HUES64 (cell line): Measurements from ENCODE around the gene ORAI1.

Experiments used
- H3K27ac ChIP-seq: 2 replicates; pipeline ENCODE4 v1.7.0; 2013; ENCODE audit warnings: low read depth, low read length, inconsistent platforms
- H3K27me3 ChIP-seq: 2 replicates; pipeline ENCODE4 v1.6.1; 2013; ENCODE audit warnings: mild to moderate bottlenecking, low read length; ENCODE audit not compliant: insufficient read depth
- H3K36me3 ChIP-seq: 2 replicates; pipeline ENCODE4 v1.6.1; 2013; ENCODE audit warnings: mild to moderate bottlenecking, low read length; ENCODE audit not compliant: insufficient read depth
- H3K4me1 ChIP-seq: 2 replicates; pipeline ENCODE4 v1.6.1; 2013; ENCODE audit warnings: mild to moderate bottlenecking, low read length, moderate library complexity; ENCODE audit not compliant: insufficient read depth
- H3K4me3 ChIP-seq: 2 replicates; pipeline ENCODE4 v1.5.1; 2013; ENCODE audit warnings: mild to moderate bottlenecking, low read length, moderate library complexity
- H3K9ac ChIP-seq: 2 replicates; pipeline ENCODE4 v1.6.1; 2013; ENCODE audit warnings: mild to moderate bottlenecking, low read depth, low read length
- H3K9me3 ChIP-seq: 2 replicates; pipeline ENCODE4 v1.6.1; 2013; ENCODE audit warnings: low read depth, low read length; ENCODE audit not compliant: insufficient read depth
- WGBS: fragments of 150-250, 120-280 bp; methylation state at CpG from one replicate; pipeline ENCODE4 v1.1.7; 2013; ENCODE audit warnings: missing lambda C conversion rate; 5-methylcytosine and 5-hydroxymethylcytosine counted together

The ORAI1 gene

DNA sequence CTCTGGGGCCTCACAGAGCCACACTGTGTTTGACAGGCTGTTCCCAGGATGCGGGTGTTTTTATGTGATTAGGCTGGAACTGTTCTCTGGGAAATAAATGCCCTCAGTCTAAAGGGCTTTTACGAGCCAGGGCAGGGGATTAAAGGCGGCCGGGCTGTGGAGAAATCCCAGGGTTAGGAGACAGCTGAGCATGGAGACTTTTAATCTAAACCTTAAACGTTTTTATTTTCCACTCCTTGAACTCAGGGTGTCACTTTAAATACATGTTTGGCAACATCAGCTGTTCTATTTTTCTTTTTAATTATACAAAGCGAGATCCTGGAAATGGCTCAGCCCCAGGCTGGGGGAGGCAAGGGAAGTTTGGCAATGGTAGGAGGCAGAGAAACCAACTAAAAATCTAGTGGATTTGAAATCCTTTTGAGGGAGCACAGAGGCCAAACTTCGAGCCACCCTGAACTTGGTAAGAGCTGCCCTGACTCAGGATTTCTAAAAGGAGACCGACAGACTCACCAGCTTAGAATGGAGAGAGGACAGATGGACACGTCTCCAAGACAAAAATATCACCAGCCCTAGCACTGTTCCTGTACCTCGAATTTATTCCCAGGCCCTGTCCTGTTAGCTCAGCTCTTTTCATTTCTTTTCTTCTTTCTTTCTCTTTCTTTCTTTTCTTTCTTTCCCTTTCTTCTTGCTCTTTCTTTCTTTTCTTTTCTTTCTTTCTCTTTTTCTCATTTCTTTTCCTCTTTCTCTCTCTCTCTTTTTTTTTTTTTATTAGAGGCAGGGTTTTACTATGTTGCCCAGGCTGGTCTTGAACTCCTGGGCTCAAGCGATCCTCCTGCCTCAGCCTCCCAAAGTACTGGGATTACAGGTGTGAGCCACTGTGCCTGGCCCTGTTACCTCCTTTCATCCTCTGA is 15.8 kb upstream of the ORAI1 start:
- H3K9ac ChIP-seq, result no peak overlapping the region
- 79% methylated on average over 11 of the region's 11 CpGs for WGBS

DNA sequence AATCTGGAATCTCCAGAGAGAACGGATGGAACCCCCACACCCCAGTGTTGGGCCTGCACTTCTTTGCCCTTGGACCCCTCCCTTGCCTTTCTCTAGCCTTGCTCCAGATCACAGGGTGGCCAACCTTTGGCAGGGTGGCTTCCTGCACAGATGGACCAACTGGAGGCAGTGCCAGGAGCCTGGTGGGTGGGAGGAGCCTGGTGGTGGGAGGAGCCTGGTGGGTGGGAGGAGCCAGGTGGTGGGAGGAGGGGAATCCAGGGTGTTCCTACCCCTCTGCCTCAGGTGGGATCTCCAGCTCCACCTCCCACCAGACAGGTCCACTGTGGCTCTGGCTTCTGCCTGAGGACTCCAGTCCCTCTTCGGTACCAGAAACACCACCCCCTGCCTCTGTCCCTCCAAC is 15.0 kb upstream of the ORAI1 start:
- Histone ChIP-seq H3K27me3 (no peaks in the 10 kb centered on the region), H3K4me3 (no peak overlapping the region), H3K36me3 (no peaks in the 10 kb centered on the region), H3K9ac (no peak overlapping the region), H3K27ac (no peak overlapping the region), H3K9me3 (no peaks in the 10 kb centered on the region), H3K4me1 (peaks cover 3% of the 10 kb centered on the region; the same call in 1 of the 2 replicates)
- 85% methylated on average over 2 of the region's 2 CpGs for WGBS

More for the DNA sequence above, 15.8 kb upstream of the ORAI1 start:
- no peaks in the 10 kb centered on the region for H3K27me3 ChIP-seq
- H3K27ac ChIP-seq, result no peak overlapping the region
- peaks cover 3% of the 10 kb centered on the region; the same call in 1 of the 2 replicates for H3K4me1 ChIP-seq
- H3K4me3 ChIP-seq, result no peak overlapping the region
- no peaks in the 10 kb centered on the region for H3K36me3 ChIP-seq
- no peaks in the 10 kb centered on the region for H3K9me3 ChIP-seq

DNA sequence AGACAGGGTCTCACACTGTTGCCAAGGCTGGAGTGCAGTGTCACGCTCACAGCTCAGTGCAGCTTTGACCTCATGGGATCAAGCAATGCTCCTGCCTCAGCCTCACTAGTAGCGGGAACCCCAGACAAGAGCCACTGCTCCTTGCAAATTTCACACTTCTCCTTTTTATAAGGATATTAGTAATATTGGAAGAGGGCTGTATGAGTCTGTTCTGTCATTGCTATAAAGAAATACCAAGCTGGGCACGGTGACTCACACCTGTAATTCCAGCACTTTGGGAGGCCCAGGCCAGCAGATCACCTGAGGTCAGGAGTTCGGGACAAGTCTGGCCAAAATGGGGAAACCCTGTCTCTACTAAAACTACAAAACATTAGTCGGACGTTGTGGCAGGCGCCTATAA is 12.9 kb upstream of the ORAI1 start:
- Histone ChIP-seq H3K9ac (no peak overlapping the region), H3K4me3 (no peak overlapping the region), H3K9me3 (no peaks in the 10 kb centered on the region), H3K27me3 (no peaks in the 10 kb centered on the region), H3K27ac (no peak overlapping the region), H3K4me1 (peaks cover 3% of the 10 kb centered on the region; the same call in 1 of the 2 replicates), H3K36me3 (no peaks in the 10 kb centered on the region)
- 94% methylated on average over 7 of the region's 7 CpGs for WGBS

DNA sequence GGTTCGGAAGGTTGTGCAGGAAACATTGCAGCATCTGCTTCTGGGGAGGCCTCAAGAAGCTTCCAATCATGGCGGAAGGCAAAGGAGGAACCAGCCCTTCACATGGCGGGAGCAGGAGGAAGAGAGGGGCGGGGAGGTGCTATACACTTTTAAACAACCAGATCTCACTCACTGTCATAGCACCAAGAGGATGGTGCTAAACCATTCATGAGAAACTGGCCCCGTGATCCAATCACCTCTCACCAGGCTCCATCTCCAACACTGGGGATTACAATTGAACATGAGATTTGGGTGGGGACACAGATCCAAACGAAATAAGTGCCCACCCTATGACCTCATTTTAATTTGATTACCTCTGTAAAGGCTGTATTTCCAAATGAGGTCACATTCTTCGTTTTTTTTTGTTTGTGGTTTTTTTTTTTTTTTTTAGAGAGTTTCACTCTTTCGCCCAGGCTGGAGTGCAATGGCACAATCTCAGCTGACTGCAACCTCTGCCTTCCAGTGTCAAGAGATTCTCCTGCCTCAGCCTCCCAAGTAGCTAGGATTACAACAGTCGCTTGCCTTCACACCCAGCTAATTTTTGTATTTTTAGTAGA is 11.4 kb upstream of the ORAI1 start:
- H3K27ac ChIP-seq, result no peak overlapping the region
- no peaks in the 10 kb centered on the region for H3K27me3 ChIP-seq
- 88% methylated on average over 7 of the region's 9 CpGs for WGBS
- H3K9ac ChIP-seq, result no peak overlapping the region
- no peaks in the 10 kb centered on the region for H3K36me3 ChIP-seq
- H3K4me3 ChIP-seq, result no peak overlapping the region
- peaks cover 8% of the 10 kb centered on the region for H3K4me1 ChIP-seq
- no peaks in the 10 kb centered on the region for H3K9me3 ChIP-seq

DNA sequence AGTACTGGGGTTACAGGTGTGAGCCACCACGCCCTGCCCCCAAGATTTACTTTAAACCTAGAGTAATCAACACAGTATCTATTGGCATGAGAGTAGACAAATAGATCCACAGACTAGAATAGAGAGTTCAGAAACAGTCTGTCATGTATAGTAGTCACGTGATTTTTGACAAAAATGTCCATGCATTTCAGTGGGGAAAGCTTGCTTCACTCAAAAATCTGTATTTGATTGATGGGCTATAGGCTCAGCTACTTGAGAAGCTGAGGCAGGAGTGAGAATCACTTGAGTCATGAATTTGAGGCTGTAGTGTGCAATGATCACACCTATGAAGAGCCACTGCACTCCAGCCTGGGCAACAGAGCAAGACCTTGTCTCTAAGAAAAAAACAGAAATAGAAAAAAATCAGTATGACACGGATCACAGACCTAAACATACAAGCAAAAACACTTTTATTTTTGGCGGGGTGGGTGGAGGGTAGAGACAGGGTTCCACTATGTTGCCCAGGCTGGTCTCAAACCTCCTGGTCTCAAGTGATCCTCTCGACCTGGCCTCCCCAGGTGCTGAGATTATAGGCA is 7.6 kb upstream of the ORAI1 start:
- Histone ChIP-seq H3K27me3 (no peaks in the 10 kb centered on the region), H3K9me3 (no peaks in the 10 kb centered on the region), H3K36me3 (no peaks in the 10 kb centered on the region), H3K27ac (no peak overlapping the region), H3K4me1 (peaks cover 12% of the 10 kb centered on the region; the same call in 1 of the 2 replicates), H3K9ac (no peak overlapping the region), H3K4me3 (no peak overlapping the region)
- WGBS, result 87% methylated on average over 4 of the region's 5 CpGs

DNA sequence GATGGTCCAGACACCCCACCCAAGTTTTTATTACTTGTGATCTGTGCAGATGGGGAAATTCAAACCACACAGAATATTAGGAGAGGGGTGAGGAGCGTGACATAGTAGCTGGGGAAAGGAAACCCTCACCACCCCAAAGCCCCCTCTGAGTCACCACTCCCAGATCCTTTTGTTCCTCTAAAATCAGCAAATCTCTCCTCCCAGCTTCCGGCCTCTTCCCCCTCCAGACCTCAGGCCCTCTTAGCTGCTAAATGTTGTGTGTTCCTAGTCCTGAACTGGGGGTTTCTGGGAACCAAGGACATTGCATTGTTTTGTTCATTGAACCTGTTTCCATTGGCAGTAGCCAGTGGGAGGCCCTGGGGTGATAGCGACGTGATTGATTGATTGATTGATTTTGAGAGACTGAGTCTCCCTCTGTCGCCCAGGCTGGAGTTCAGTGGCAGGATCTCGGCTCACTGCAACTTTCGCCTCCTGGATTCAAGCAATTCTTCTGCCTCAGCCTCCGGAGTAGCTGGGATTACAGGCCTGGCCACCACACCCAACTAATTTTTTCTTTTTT is 5.9 kb upstream of the ORAI1 start:
- H3K27ac ChIP-seq, result peak overlapping the region; percentile 79
- no peaks in the 10 kb centered on the region for H3K9me3 ChIP-seq
- H3K9ac ChIP-seq, result peak overlapping the region; percentile 21; the same call in 1 of the 2 replicates
- H3K4me1 ChIP-seq, result peaks cover 15% of the 10 kb centered on the region
- no peaks in the 10 kb centered on the region for H3K36me3 ChIP-seq
- no peaks in the 10 kb centered on the region for H3K27me3 ChIP-seq
- no peak overlapping the region for H3K4me3 ChIP-seq
- WGBS, result 41% methylated on average over 6 of the region's 8 CpGs

DNA sequence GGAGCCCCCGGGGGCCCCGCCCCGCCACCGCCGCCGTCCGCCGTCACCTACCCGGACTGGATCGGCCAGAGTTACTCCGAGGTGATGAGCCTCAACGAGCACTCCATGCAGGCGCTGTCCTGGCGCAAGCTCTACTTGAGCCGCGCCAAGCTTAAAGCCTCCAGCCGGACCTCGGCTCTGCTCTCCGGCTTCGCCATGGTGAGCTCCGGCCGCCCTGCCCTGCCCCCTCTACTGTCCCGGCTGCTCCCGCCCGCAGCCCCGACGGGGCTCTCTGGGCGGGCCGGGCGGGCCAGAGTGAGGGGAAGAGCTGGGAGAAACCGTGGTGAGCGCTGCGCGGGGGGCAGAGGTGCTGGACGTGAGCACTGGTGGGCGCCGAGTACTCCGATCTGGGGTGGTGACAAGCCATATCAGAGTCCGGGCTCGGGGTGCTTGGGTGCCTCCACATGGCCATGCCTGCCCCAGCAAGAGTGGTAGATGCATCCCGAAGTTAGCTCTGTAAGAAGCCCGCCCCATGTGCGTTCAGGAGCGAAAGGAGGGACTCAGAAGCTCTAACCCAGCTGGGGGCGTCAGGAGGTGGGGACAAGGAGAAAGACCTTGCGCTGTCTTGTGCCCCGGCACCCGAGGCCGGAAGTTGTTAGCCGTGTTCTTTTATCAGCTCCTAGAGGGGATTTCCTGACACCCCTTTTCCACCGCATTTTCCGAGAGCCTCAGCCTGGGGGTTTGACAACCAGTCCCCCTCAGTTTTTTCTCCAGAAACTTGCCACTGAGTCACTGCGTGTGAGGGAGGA is 717 bp downstream of the ORAI1 start:
- H3K27ac ChIP-seq, result peak overlapping the region; percentile 85
- peak overlapping the region; percentile 82 for H3K9ac ChIP-seq
- no peaks in the 10 kb centered on the region for H3K27me3 ChIP-seq
- WGBS, result under 1% methylated on average over 53 of the region's 53 CpGs
- peaks cover 4% of the 10 kb centered on the region; the same call in 1 of the 2 replicates for H3K36me3 ChIP-seq
- peak overlapping the region; percentile 96 for H3K4me3 ChIP-seq
- no peaks in the 10 kb centered on the region for H3K9me3 ChIP-seq
- H3K4me1 ChIP-seq, result peaks cover 28% of the 10 kb centered on the region

DNA sequence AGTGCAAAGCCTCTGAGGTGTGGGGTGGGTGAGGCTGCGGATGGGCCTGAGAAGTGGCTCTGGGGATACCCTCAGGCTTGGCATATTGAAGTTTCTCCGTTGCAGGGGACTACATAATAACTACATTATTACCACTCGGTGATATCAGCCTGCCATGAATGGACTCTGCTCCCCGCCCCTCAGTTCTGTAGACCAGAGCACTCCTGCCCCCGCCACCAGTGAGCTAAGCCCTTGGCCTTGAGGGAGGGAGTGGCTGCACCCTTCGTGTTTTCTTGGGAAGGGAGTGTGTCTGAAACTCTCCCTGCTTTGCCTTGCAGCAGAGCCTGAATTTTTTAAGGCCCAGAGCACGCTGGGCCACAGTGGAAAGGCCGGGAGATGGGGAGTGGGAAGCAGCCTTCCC is 1.7 kb downstream of the ORAI1 start:
- H3K36me3 ChIP-seq, result peaks cover 4% of the 10 kb centered on the region; the same call in 1 of the 2 replicates
- no peak overlapping the region for H3K27ac ChIP-seq
- peaks cover 38% of the 10 kb centered on the region for H3K4me1 ChIP-seq
- no peaks in the 10 kb centered on the region for H3K9me3 ChIP-seq
- peak overlapping the region; percentile 96 for H3K4me3 ChIP-seq
- WGBS, result 37% methylated on average over 7 of the region's 8 CpGs
- H3K9ac ChIP-seq, result no peak overlapping the region
- H3K27me3 ChIP-seq, result no peaks in the 10 kb centered on the region

DNA sequence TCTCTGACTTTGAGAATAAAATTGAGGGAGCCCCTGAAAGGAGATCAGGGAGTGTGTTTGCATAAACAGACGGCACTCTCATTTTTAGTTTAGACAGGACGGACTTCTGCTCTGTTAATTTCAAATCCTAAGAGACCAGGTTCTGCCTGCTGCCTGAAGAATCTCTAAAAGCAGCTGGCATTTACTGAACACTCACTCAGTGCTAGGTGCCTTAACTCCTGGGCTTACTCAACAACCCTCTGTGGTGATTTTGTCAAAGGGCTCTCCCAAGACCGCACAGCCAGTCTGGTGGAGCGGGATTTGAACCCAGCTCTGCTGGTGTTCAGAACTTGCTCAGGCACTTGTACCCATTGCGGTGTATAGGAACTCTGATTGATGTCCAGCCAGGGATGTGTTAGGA is 2.2 kb downstream of the ORAI1 start:
- Histone ChIP-seq H3K27ac (no peak overlapping the region), H3K9ac (no peak overlapping the region), H3K4me1 (peaks cover 42% of the 10 kb centered on the region), H3K4me3 (no peak overlapping the region), H3K27me3 (no peaks in the 10 kb centered on the region), H3K9me3 (no peaks in the 10 kb centered on the region), H3K36me3 (peaks cover 4% of the 10 kb centered on the region; the same call in 1 of the 2 replicates)
- WGBS, result 88% methylated on average over 5 of the region's 5 CpGs

DNA sequence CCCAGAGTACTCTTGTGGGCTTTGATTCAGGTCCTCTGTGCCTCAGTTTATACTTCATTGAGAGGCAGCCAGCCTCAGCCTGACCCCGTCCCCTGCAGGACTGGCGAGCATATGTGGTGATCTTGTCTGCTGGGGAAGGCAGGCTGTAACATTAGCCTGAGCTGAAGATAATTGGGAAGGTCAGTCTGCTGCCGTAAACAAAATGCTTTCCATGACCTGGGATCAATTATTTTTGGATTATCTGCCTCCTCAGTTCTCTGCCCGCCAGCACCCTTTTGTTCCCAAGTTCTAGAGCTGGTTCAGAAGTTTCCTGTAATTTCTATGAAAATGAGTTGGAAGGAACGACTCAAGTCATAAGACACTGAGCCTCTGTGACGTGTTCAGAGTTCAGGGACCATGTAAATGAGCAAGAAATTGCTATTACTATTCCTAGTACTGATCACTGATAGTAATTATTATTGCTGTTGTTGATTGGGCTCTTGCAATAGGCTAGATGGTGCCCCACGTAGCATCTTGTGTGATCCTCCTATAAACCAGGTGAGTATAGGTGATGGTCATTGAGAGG is 4.5 kb downstream of the ORAI1 start:
- no peaks in the 10 kb centered on the region for H3K27me3 ChIP-seq
- H3K9me3 ChIP-seq, result no peaks in the 10 kb centered on the region
- H3K4me3 ChIP-seq, result no peak overlapping the region
- H3K4me1 ChIP-seq, result peaks cover 36% of the 10 kb centered on the region
- peaks cover 4% of the 10 kb centered on the region; the same call in 1 of the 2 replicates for H3K36me3 ChIP-seq
- WGBS, result 90% methylated on average over 7 of the region's 7 CpGs
- H3K27ac ChIP-seq, result 0 out of 2 replicates have a peak overlapping the region, but pooled peaks have one; percentile 19
- H3K9ac ChIP-seq, result no peak overlapping the region
